ENCODE results near the gene ADAMTS6.
"Not testable (repeated sequence)": the region's sequence is repeated elsewhere in the genome, so short reads cannot be mapped to it uniquely, and the experiment has no call there.

The ADAMTS6 gene

GRCh38 chr5:65191554-65192135 is 290.1 kb downstream of the ADAMTS6 start:
- no peak for DNase-seq

GRCh38 chr5:65190328-65191053 is 291.2 kb downstream of the ADAMTS6 start:
- DNase-seq = peak in 1 of 5 experiments; percentile 55

- no peak for DNase-seq
Observed at GRCh38 chr5:65186646-65187227, 295.0 kb downstream of the ADAMTS6 start.

GRCh38 chr5:65185468-65185867 is 296.3 kb downstream of the ADAMTS6 start:
- DNase-seq = no peak

GRCh38 chr5:65184780-65185179 is 296.9 kb downstream of the ADAMTS6 start:
- DNase-seq = no peak

GRCh38 chr5:65174231-65174630 is 307.5 kb downstream of the ADAMTS6 start:
- not testable (repeated sequence) for DNase-seq

- no peak for DNase-seq
Observed at GRCh38 chr5:65173130-65173525, 308.6 kb downstream of the ADAMTS6 start.

GRCh38 chr5:65172486-65173129 is 309.1 kb downstream of the ADAMTS6 start:
- DNase-seq = peak in 3 of 5 experiments; percentile 0 to 68 (median 11)

GRCh38 chr5:65171645-65172044 is 310.1 kb downstream of the ADAMTS6 start:
- no peak for DNase-seq

- no peak for DNase-seq
Observed at GRCh38 chr5:65163698-65164097, 318.0 kb downstream of the ADAMTS6 start.

GRCh38 chr5:65161655-65162054 is 320.1 kb downstream of the ADAMTS6 start:
- no peak for DNase-seq

GRCh38 chr5:65157906-65158603 is 323.7 kb downstream of the ADAMTS6 start:
- no peak for DNase-seq

GRCh38 chr5:65156933-65157332 is 324.8 kb downstream of the ADAMTS6 start:
- DNase-seq = no peak

- DNase-seq = no peak
Observed at GRCh38 chr5:65152131-65152530, 329.6 kb downstream of the ADAMTS6 start.

GRCh38 chr5:65151614-65152013 is 330.1 kb downstream of the ADAMTS6 start:
- DNase-seq = no peak

GRCh38 chr5:65150599-65151304 is 331.0 kb downstream of the ADAMTS6 start:
- no peak for DNase-seq

- DNase-seq = no peak
Observed at GRCh38 chr5:65149827-65150226, 331.9 kb downstream of the ADAMTS6 start.

GRCh38 chr5:65144136-65144871 is 337.4 kb downstream of the ADAMTS6 start:
- DNase-seq = no peak

GRCh38 chr5:65142511-65143011 is 339.2 kb downstream of the ADAMTS6 start:
- DNase-seq = no peak

- DNase-seq = no peak
Observed at GRCh38 chr5:65142016-65142415, 339.7 kb downstream of the ADAMTS6 start.

GRCh38 chr5:65141493-65141892 is 340.2 kb downstream of the ADAMTS6 start:
- DNase-seq = no peak

Measured in T-helper 2 cell (primary cell).